HEK293 (cell line): ENCODE data around the gene PSMG1.

Experiments
- CTCF ChIA-PET: fragments of 350-600 bp; formaldehyde crosslinking; extraction: SDS; loops from one replicate; lab custom pipeline; 2021; ENCODE audit warnings: antibody characterized with exemption; lab: Yijun Ruan, JAX
- POLR2A ChIA-PET: fragments of 300-600 bp; formaldehyde crosslinking; extraction: SDS; loops from one replicate; lab custom pipeline; 2020; ENCODE audit warnings: antibody characterized with exemption, inconsistent platforms; lab: Yijun Ruan, JAX
- H3K27ac ChIP-seq: fragments of 200-500 bp; sonication (Bioruptor generic); 2 replicates; pipeline ENCODE4 v1.5.1; 2014; ENCODE audit warnings: low read depth, low read length, control low read depth, inconsistent platforms; ENCODE audit errors: extremely low read depth
- H3K36me3 ChIP-seq, 2 experiments: fragments of 200-500 bp in 1 of 2; sonication (Bioruptor generic) in 1 of 2; 1 replicate in 1 of 2; 2 replicates in 1 of 2; pipeline ENCODE4 v1.5.1; 2014 to 2017; ENCODE audit warnings: inconsistent platforms in 2 of 2, low read length in 2 of 2; ENCODE audit not compliant: control insufficient read depth in 2 of 2, insufficient read depth in 1 of 2
- H3K4me1 ChIP-seq: fragments of 200-500 bp; sonication (Bioruptor generic); 2 replicates; pipeline ENCODE4 v1.5.1; 2014; ENCODE audit warnings: mild to moderate bottlenecking, low read length, inconsistent platforms; ENCODE audit not compliant: control insufficient read depth, insufficient read depth
- H3K4me3 ChIP-seq: 2 replicates; pipeline ENCODE4 v1.5.1; 2011; ENCODE audit warnings: low read depth, mild to moderate bottlenecking, control low read depth, low read length, moderate library complexity
- H3K9me3 ChIP-seq: fragments of 200-500 bp; sonication (Bioruptor generic); 2 replicates; pipeline ENCODE4 v1.5.1; 2014; ENCODE audit warnings: low read depth, low read length, inconsistent platforms; ENCODE audit not compliant: control insufficient read depth, insufficient read depth
- SCRT2 ChIP-seq: fragments of 450-650 bp; formaldehyde crosslinking; IDR thresholded peaks from 2 replicates; pipeline ENCODE4 v1.5.1; 2016; ENCODE audit warnings: missing biosample characterization, missing genetic modification characterization
- TSHZ1 ChIP-seq: fragments of 450-650 bp; formaldehyde crosslinking; IDR thresholded peaks from 2 replicates; pipeline ENCODE4 v1.5.1; 2016; ENCODE audit warnings: missing biosample characterization, missing genetic modification characterization, borderline replicate concordance
- ZBTB20 ChIP-seq: fragments of 450-650 bp; formaldehyde crosslinking; IDR thresholded peaks from 2 replicates; pipeline ENCODE4 v1.5.1; 2016; ENCODE audit warnings: missing biosample characterization, missing genetic modification characterization
- ZBTB26 ChIP-seq: fragments of 450-650 bp; formaldehyde crosslinking; optimal IDR thresholded peaks from 2 replicates; pipeline ENCODE3; 2016; ENCODE audit warnings: missing biosample characterization, mild to moderate bottlenecking, missing genetic modification characterization
- ZFP41 ChIP-seq: fragments of 450-650 bp; formaldehyde crosslinking; IDR thresholded peaks from 2 replicates; pipeline ENCODE4 v1.5.1; 2016; ENCODE audit warnings: missing biosample characterization, missing genetic modification characterization, borderline replicate concordance
- ZFP69B ChIP-seq: fragments of 450-650 bp; formaldehyde crosslinking; IDR thresholded peaks from 2 replicates; pipeline ENCODE4 v1.5.1; 2016; ENCODE audit warnings: missing biosample characterization, missing genetic modification characterization
- ZNF16 ChIP-seq: fragments of 450-650 bp; formaldehyde crosslinking; IDR thresholded peaks from 2 replicates; pipeline ENCODE4 v1.5.1; 2016; ENCODE audit warnings: low read depth, missing biosample characterization, missing genetic modification characterization
- ZNF23 ChIP-seq: fragments of 450-650 bp; formaldehyde crosslinking; IDR thresholded peaks from 2 replicates; pipeline ENCODE4 v1.5.1; 2016; ENCODE audit warnings: missing biosample characterization, missing genetic modification characterization, borderline replicate concordance
- ZNF324 ChIP-seq: fragments of 450-650 bp; formaldehyde crosslinking; IDR thresholded peaks from 2 replicates; pipeline ENCODE4 v1.5.1; 2016; ENCODE audit warnings: missing biosample characterization, missing genetic modification characterization
- ZNF366 ChIP-seq: fragments of 450-650 bp; formaldehyde crosslinking; conservative IDR thresholded peaks from 2 replicates; pipeline ENCODE4 v1.5.1; 2016; ENCODE audit warnings: missing biosample characterization, missing genetic modification characterization
- ZNF394 ChIP-seq: fragments of 450-650 bp; formaldehyde crosslinking; IDR thresholded peaks from 2 replicates; pipeline ENCODE4 v1.5.1; 2016; ENCODE audit warnings: missing biosample characterization, missing genetic modification characterization, mild to moderate bottlenecking, moderate library complexity, borderline replicate concordance
- ZNF416 ChIP-seq: fragments of 450-650 bp; formaldehyde crosslinking; IDR thresholded peaks from 2 replicates; pipeline ENCODE4 v1.5.1; 2016; ENCODE audit warnings: missing biosample characterization, missing genetic modification characterization
- ZNF629 ChIP-seq: fragments of 450-650 bp; formaldehyde crosslinking; IDR thresholded peaks from 2 replicates; pipeline ENCODE4 v1.5.1; 2017; ENCODE audit warnings: missing biosample characterization, missing genetic modification characterization
- ZNF692 ChIP-seq: fragments of 450-650 bp; formaldehyde crosslinking; IDR thresholded peaks from 2 replicates; pipeline ENCODE4 v1.5.1; 2016; ENCODE audit warnings: missing biosample characterization, missing genetic modification characterization
- ZNF837 ChIP-seq: fragments of 450-650 bp; formaldehyde crosslinking; IDR thresholded peaks from 2 replicates; pipeline ENCODE4 v1.5.1; 2016; ENCODE audit warnings: missing biosample characterization, missing genetic modification characterization
- ZNF843 ChIP-seq: fragments of 450-650 bp; formaldehyde crosslinking; IDR thresholded peaks from 2 replicates; pipeline ENCODE4 v1.5.1; 2016; ENCODE audit warnings: missing biosample characterization, missing genetic modification characterization
- TF ChIP-seq, protein P1 (sequence below): fragments of 450-650 bp; formaldehyde crosslinking; IDR thresholded peaks from 2 replicates; pipeline ENCODE4 v1.5.1; 2016; ENCODE audit warnings: missing biosample characterization, missing genetic modification characterization
- TF ChIP-seq, protein P2 (sequence below): fragments of 450-650 bp; formaldehyde crosslinking; IDR thresholded peaks from 2 replicates; pipeline ENCODE4 v1.5.1; 2016; ENCODE audit warnings: missing biosample characterization, missing genetic modification characterization
- TF ChIP-seq, protein P3 (sequence below): fragments of 450-650 bp; formaldehyde crosslinking; IDR thresholded peaks from 2 replicates; pipeline ENCODE4 v1.5.1; 2017; ENCODE audit warnings: missing biosample characterization, missing genetic modification characterization

PSMG1 gene

DNA sequence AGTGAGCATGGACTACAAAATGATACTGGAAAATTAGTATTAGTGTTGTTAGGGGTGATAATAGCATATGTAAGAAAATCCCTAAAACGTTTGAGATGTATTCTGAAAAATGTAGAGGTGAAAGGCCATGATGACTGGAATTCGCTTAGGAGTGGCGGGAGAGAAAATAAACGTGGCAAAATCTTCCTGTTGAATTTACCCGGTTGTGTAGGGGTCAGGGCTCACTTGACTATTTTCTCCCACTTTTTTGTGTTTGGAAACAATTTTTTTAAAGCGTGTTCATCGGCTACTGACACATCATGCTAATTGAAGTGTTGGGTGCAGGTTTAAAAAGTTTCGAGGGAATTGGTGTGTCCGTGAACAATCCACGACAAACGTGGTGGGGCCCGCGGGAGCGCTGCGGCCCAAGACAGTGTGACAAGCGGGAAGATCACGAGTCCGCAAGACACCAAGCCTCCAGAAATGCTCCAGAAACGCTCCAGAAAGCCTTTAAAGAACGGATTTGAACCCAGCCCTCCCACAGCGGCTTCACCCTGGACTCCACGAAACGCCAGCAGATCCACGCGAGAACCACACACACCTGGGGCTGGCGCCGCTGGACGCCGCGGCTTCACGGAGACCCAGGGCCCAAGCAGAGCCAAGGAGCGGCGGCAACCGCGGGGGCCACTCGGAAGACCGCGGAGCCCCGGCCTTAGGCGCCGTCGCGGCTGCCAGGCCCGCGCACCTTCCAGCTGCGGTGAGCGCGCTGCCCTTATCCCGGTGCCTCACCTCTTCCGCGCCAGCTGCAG is 573 bp downstream of the PSMG1 start:
- 0 out of 2 replicates have a peak, but pooled peaks cover 3% of the 10 kb centered on the region for H3K4me1 ChIP-seq
- H3K4me3 ChIP-seq, result peak overlapping the region; percentile 89
- CTCF ChIA-PET, result interaction anchor here (0.7 to 1.3 kb wide), 5 partner anchors 9 to 258 kb away, joined by 3 to 4 read pairs (median 4); no protein-coding TSS in a partner anchor
- POLR2A ChIA-PET, result interaction anchor here (0.6 to 2.4 kb wide), 14 partner anchors 9 to 1660 kb away, joined by 3 to 31 read pairs (median 6); partner anchors contain the start of genes BRWD1 and HMGN1
- peak overlapping the region; percentile 86 for H3K27ac ChIP-seq
- no peaks in the 10 kb centered on the region for H3K9me3 ChIP-seq
- H3K36me3 ChIP-seq, result peaks cover 21 to 32% of the 10 kb centered on the region in 2 experiments
- TF ChIP-seq ZBTB26 (tag by site-specific recombination) (no peak), ZFP41 (tag by site-specific recombination) (0 out of 2 replicates have a peak, but pooled peaks have one; percentile 70), ZNF394 (no peak; the same call in 1 of the 2 replicates), ZNF416 (tag by site-specific recombination) (no peak), ZNF16 (tag by site-specific recombination) (0 out of 2 replicates have a peak, but pooled peaks have one; percentile 27), ZNF366 (tag by site-specific recombination) (peak; percentile 37; the same call in 1 of the 2 replicates), ZNF692 (tag by site-specific recombination) (peak; percentile 59; the same call in 1 of the 2 replicates), ZBTB20 (tag by site-specific recombination) (peak; percentile 59; the same call in 1 of the 2 replicates), ZNF629 (tag by site-specific recombination) (no peak), SCRT2 (tag by site-specific recombination) (peak; percentile 53; the same call in 1 of the 2 replicates), ZFP69B (tag by site-specific recombination) (peak; percentile 30; the same call in 1 of the 2 replicates), TSHZ1 (tag by site-specific recombination) (peak; percentile 25; the same call in 1 of the 2 replicates), ZNF324 (tag by site-specific recombination) (peak; percentile 94; the same call in 1 of the 2 replicates), ZNF837 (tag by site-specific recombination) (peak; percentile 80; the same call in 1 of the 2 replicates), ZNF843 (tag by site-specific recombination) (0 out of 2 replicates have a peak, but pooled peaks have one; percentile 51), ZNF23 (tag by site-specific recombination) (0 out of 2 replicates have a peak, but pooled peaks have one; percentile 44)
- TF ChIP-seq, protein P1, sequence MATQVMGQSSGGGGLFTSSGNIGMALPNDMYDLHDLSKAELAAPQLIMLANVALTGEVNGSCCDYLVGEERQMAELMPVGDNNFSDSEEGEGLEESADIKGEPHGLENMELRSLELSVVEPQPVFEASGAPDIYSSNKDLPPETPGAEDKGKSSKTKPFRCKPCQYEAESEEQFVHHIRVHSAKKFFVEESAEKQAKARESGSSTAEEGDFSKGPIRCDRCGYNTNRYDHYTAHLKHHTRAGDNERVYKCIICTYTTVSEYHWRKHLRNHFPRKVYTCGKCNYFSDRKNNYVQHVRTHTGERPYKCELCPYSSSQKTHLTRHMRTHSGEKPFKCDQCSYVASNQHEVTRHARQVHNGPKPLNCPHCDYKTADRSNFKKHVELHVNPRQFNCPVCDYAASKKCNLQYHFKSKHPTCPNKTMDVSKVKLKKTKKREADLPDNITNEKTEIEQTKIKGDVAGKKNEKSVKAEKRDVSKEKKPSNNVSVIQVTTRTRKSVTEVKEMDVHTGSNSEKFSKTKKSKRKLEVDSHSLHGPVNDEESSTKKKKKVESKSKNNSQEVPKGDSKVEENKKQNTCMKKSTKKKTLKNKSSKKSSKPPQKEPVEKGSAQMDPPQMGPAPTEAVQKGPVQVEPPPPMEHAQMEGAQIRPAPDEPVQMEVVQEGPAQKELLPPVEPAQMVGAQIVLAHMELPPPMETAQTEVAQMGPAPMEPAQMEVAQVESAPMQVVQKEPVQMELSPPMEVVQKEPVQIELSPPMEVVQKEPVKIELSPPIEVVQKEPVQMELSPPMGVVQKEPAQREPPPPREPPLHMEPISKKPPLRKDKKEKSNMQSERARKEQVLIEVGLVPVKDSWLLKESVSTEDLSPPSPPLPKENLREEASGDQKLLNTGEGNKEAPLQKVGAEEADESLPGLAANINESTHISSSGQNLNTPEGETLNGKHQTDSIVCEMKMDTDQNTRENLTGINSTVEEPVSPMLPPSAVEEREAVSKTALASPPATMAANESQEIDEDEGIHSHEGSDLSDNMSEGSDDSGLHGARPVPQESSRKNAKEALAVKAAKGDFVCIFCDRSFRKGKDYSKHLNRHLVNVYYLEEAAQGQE (tag by site-specific recombination), result 0 out of 2 replicates have a peak, but pooled peaks have one; percentile 48
- TF ChIP-seq, protein P2, sequence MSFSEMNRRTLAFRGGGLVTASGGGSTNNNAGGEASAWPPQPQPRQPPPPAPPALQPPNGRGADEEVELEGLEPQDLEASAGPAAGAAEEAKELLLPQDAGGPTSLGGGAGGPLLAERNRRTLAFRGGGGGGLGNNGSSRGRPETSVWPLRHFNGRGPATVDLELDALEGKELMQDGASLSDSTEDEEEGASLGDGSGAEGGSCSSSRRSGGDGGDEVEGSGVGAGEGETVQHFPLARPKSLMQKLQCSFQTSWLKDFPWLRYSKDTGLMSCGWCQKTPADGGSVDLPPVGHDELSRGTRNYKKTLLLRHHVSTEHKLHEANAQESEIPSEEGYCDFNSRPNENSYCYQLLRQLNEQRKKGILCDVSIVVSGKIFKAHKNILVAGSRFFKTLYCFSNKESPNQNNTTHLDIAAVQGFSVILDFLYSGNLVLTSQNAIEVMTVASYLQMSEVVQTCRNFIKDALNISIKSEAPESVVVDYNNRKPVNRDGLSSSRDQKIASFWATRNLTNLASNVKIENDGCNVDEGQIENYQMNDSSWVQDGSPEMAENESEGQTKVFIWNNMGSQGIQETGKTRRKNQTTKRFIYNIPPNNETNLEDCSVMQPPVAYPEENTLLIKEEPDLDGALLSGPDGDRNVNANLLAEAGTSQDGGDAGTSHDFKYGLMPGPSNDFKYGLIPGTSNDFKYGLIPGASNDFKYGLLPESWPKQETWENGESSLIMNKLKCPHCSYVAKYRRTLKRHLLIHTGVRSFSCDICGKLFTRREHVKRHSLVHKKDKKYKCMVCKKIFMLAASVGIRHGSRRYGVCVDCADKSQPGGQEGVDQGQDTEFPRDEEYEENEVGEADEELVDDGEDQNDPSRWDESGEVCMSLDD (tag by site-specific recombination), result peak; percentile 79; the same call in 1 of the 2 replicates
- TF ChIP-seq, protein P3, sequence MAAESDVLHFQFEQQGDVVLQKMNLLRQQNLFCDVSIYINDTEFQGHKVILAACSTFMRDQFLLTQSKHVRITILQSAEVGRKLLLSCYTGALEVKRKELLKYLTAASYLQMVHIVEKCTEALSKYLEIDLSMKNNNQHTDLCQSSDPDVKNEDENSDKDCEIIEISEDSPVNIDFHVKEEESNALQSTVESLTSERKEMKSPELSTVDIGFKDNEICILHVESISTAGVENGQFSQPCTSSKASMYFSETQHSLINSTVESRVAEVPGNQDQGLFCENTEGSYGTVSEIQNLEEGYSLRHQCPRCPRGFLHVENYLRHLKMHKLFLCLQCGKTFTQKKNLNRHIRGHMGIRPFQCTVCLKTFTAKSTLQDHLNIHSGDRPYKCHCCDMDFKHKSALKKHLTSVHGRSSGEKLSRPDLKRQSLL (tag by site-specific recombination), result peak; percentile 48; the same call in 1 of the 2 replicates
